HG03196 (cell line): ENCODE measurements around the gene SHC3.
A peak's percentile ranks its signal among the peaks of the same experiment; 100 is the strongest.

Experiments used
- ATAC-seq: cut with Tn5 transposase; IDR thresholded peaks from one replicate; pipeline ENCODE4 v1.9.1; 2021; ENCODE audit not compliant: unreplicated experiment

Gene SHC3

GRCh38 chr9:89186960-89187359 is 8.3 kb upstream of the SHC3 start:
- no peak for ATAC-seq

DNA sequence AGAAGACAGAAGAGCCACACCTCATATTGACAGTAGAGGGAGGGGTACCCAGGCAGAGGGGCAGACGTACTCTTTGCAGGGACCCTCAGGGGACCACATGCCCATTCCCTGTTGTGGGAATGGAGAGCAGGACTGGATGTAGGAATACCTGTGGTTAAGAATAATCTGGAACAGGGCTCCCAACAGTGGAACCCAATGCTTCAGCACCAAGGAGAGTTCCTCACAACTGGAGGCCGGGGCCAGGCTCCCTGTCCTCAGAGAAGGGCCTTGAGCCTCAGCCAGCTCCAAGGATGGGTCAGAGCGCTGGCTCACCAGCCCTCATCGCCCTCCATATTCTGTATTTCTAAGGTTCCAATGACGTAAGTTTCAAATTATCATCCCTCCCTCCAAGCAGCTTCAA is 7.4 kb upstream of the SHC3 start:
- ATAC-seq: no peak

DNA sequence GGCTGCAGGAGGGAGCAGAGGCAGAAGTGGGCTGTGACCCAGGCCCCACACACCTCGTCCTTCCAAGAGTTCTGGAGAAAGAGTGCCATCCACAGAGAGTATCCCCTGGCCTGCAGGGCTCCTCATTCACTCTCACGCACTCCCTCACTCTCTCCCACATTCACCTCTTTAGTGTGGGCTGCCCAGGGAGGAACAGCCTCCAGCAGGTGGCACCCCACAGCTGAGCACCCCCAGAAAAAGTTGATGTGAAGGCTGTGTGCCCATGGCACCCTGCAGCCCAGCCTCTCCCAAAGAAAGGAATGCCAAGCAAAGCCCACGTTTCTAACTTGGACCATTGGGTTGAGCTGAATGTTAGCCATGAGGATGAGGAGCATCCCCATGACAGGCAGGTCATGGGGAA is 4.5 kb upstream of the SHC3 start:
- ATAC-seq: no peak

GRCh38 chr9:89182369-89182768 is 3.8 kb upstream of the SHC3 start:
- no peak for ATAC-seq

GRCh38 chr9:89179895-89180734 is 1.5 kb upstream of the SHC3 start:
- ATAC-seq: peak; percentile 63

- no peak for ATAC-seq
Measured at GRCh38 chr9:89179540-89179894, 899 bp upstream of the SHC3 start.

DNA sequence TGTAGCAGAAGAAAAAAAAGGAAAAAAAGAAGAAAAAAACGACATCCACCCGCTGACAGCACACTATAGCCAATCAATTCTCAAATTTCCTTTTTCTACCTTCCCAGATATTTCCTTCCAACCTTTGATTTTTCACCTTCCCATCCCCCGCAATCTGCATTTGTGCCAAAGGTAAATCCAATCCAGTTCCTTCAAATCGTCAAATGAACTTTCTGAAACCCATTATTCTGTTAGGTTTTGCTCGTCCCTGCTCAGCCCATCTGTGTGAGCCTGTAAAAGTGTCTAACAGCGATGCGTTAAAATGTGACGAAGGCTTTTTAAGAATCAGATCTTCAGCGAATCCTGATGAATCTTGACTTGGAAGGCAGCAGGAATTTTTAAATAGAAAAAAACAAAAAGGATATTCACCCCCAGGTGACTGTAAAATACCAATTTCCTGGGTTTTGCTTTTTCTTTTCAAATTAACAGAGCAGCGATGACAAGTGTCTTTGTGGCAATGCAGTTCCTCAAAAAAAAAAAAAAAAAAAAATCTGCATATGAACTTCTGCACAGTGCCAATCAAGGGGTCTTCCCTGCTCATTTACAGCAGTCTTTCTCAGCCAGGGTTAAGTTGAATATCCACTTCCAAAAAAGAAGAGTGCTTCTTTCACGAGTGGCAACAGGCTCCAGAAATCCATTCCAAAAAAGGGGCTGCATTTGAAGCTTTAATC is 367 bp upstream of the SHC3 start:
- ATAC-seq: no peak

DNA sequence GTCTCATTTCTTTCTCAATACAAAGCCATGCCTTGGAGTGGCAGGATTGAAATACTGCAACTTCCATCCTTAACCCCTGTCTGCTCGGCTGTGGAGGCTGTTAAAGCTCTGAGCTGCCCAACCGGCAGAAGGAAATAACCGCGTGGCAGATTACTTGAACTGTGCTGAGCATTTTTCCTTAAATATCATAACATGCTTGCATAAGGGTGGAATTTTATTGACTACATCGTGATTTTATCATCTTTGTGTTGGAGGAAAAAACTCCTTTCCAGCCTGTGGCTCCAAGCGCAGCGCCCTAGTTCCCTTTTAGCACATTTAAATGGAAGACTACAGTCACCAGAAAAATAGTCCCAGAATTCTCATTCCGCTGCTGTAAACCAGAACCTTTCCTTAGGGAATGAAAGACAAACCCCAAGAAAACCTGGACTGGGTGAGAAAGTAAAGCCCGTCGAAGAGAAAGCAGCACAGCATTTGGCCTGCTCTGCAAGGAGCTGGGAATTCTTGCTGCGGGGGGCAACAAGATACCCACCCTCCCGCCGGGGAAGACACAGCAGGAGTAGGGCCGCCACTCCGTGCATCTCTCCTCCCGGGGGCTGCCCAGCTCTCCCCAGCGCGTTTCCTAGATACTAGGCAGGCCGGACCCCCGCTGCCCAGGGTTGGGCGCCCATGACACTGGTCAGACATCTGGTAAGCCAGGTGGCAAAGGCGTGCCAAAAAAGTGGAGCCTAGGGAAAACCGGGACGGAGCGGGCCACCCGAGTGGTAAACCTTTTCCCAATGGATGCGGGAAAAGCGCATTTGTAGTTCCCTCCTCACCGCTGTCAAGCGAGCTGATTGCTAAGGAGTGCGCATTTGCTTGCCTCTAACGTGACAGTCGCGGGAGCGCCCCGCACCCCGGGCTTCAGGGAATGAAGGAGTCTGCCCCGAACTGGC is 1.3 kb downstream of the SHC3 start:
- no peak for ATAC-seq

- ATAC-seq: no peak
Measured at GRCh38 chr9:89175828-89176261, 2.8 kb downstream of the SHC3 start.

DNA sequence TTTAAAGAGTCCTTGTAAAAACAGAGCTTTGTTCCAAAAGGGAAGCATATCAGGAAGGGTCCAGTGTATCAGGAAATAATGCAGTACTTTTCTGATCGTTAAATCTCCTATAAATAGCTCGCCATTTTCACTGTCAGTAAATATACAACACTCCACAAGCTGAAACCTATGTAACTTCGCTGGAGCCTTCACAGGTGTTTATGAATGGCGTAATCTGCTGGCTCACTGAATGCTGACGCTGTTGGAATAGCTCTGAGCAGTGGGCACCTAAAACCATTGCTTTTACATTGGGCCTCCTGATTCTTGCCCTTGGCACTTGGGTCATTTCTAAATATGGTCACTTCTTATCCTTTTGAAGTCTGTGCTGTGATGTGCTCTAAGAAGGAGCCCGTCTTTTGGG is 4.3 kb downstream of the SHC3 start:
- ATAC-seq: no peak

GRCh38 chr9:89173072-89173471 is 5.5 kb downstream of the SHC3 start:
- ATAC-seq: no peak

DNA sequence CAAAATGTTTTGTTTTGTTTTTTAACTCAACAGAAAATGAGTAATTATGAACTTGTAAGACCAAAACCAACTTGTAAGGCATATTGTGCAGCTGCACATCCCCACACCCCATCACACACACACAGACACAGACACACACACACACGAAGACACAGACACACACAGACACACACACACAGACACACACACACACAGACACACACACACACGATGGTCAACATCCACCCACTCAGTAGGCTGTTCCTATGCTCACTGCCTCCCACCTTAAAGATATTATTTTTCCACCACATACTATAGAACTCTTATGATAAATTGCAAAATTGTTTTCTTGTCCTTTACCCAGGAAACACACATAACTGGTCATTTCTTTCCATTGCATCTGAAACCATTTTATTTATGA is 6.2 kb downstream of the SHC3 start:
- no peak for ATAC-seq

DNA sequence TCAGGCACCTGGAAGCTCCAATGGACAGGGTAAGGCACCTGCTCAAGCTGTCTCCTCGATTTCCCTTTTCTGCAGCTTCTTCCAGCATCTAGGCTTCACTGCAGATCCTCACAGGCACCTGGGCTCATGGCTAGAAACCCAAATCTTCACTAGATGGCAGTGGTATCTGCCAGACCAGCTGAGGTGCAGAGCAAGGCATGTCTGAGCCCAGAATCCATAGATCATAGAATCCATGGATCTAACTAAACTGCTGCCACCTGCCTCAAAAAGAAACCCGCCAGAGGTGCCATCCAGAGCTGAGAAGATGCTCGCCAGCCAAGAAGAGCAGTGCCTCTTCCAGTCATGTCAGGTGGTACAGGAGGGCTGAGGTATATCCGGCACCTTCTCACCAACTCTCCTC is 6.9 kb downstream of the SHC3 start:
- no peak for ATAC-seq

- ATAC-seq: no peak
Measured at GRCh38 chr9:89171231-89171630, 7.4 kb downstream of the SHC3 start.

DNA sequence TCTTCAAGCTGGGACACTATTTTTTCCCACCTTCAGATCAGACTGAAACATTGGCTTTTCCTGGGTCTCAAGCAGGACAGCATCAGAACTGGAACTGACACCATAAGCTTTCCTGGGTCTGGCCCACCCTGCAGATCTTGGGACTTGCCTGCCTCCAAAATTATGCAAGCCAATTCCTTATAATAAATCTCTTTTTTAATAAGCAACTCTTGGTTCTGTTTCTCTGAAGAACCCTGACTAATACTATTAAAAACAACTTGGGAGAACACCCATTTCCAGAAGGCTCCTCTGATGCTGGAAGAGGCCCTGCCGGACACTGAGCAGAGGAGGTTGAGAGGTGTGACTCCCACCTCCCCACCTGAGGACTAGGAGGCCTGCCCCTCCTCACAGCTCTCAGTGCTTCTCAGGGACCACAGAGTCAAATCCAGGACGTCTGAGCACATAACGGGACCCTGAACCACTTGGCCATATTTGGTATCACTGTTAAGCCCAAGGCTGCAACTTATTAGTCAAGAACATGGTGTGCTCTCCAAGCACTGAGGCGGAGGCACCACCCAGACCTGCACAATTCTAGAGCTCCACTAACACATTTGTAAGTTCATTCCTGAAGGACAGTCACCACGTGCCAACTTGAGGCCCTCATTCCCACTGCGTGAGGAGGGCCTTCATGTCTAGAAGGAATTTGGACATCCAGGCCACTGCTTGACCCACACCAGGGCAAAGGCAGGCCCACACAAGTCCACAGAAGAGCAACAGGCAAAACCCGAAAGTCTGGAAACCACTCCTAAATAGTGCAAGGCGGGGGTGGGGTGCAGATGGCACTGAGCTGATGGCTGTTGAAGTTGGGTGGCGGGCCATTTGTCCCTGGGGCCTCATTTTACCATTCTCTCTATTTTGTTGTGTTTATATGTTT is 9.5 kb downstream of the SHC3 start:
- no peak for ATAC-seq

GRCh38 chr9:89167788-89168187 is 10.8 kb downstream of the SHC3 start:
- no peak for ATAC-seq

GRCh38 chr9:89166852-89167251 is 11.8 kb downstream of the SHC3 start:
- ATAC-seq: no peak

DNA sequence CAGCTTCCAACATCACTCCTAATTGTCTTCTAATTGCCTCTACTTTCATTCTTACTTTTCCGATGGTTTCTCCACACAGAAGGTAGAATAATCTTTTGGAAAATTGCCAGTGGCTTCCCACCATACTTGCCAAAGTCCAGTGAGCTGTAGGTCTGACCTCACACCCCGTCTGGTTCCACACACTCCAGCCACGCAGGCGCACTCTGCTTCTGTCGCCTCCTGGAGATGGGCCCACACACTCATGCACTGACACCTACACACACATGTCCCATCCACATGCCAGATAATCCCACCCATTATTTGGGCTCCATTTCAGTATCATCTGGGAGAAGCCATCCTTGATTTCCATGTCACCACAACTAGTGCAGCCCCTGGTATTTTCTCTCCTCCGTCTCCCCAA is 12.7 kb downstream of the SHC3 start:
- no peak for ATAC-seq

DNA sequence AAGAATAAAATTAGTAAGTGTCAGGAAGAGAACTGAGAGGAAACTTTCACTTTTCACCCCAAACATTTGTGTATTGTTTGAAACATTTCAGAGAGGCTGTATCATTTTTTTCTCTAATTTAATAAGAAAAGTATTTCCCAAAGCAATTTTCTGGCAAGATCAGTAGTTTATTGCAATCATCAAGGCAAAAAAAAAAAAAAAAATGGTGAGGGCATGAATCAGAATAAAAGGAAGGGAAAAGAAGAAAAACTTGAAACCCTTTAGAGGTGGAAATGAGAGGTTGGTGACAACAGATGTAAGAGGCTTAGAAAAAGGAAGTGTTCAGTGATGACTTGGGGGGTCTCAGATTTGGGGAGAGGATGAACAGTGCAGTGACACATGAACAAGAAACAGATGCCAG is 13.3 kb downstream of the SHC3 start:
- no peak for ATAC-seq

- ATAC-seq: no peak
Measured at GRCh38 chr9:89161221-89161620, 17.4 kb downstream of the SHC3 start.
